Neural cell (in vitro differentiated cells): ENCODE measurements around the gene AFAP1L1.

Experiments used
- POLR2AphosphoS5 ChIP-seq: IDR thresholded peaks from 2 replicates; pipeline ENCODE4 v1.6.1; 2012
- SMC3 ChIP-seq: fragments of 450-650 bp; conservative IDR thresholded peaks from 2 replicates; pipeline ENCODE4 v1.6.1; 2014; ENCODE audit warnings: antibody characterized with exemption, mild to moderate bottlenecking, moderate library complexity; ENCODE audit not compliant: poor library complexity
- TF ChIP-seq, protein P1 (sequence below): fragments of 450-650 bp; IDR thresholded peaks from 2 replicates; pipeline ENCODE4 v1.5.1; 2014; ENCODE audit warnings: antibody characterized with exemption, mild to moderate bottlenecking, moderate library complexity; ENCODE audit not compliant: poor library complexity, severe bottlenecking

DNA sequence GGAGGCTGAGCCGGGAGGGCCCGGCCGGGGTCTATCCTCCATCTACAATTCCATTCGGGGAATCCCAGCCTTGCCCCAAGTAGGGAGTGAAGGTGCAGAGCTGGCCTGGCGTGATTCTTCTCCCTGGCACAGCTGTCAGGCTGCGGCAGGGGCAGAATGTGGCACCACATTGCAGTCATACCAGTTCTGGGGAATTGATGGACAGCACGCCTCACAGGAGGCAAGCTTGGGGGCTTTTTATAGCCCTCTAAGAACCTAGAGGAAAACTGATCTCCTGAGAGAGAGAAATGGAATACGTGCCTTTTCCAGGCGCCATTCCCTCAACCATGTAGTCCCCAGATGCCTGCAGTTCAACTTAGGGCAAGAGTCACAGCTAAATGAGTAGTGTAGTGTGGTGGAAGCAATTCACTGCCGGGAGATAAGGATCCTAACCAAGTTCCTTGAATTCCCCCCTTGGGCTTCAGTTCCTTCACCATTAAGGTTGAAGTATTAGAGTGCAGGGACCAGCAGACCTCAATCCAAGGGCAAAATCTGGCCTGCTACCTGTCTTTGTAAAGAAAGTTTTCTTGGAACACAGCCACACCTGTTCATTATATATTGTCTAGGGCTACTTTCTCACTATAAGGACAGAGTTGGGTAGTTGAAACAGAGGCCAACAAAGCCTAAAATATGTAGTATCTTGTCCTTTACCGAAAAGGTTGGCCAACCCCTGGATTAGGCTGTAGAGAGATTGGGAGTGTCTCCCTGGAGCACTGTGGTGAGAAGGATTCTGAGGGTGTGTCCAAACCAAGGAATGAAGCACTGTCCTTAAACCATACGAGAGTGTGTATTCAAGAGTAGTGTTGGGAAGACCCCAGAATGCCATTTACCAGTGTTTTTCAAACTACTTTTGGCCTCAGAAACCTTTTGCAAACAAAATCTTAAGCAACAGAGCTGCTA lies 10.6 kb downstream of the AFAP1L1 start:
- TF ChIP-seq SMC3 (no peak), POLR2AphosphoS5 (no peak)
- TF ChIP-seq, protein P1, sequence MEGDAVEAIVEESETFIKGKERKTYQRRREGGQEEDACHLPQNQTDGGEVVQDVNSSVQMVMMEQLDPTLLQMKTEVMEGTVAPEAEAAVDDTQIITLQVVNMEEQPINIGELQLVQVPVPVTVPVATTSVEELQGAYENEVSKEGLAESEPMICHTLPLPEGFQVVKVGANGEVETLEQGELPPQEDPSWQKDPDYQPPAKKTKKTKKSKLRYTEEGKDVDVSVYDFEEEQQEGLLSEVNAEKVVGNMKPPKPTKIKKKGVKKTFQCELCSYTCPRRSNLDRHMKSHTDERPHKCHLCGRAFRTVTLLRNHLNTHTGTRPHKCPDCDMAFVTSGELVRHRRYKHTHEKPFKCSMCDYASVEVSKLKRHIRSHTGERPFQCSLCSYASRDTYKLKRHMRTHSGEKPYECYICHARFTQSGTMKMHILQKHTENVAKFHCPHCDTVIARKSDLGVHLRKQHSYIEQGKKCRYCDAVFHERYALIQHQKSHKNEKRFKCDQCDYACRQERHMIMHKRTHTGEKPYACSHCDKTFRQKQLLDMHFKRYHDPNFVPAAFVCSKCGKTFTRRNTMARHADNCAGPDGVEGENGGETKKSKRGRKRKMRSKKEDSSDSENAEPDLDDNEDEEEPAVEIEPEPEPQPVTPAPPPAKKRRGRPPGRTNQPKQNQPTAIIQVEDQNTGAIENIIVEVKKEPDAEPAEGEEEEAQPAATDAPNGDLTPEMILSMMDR, result no peak
